GM23338 (cell line): ENCODE data around the gene MYCL. TPM values are rescaled to one million over a fixed set of nuclear protein-coding genes. Genes with fewer than 3 reads are reported as not detected.

ENCODE experiments used
- ATAC-seq: fragments of 200-7000 bp; cut with Tn5 transposase; 3 replicates; pipeline ENCODE4 v1.9.1; 2020
- DNase-seq: peaks from one replicate; pipeline ENCODE4 v3.0.0-alpha.2; 2015; ENCODE audit warnings: low spot score
- H2AFZ ChIP-seq: fragments of 200-600 bp; sonication (generic); 2 replicates; pipeline ENCODE4 v1.8.0; 2016; ENCODE audit warnings: antibody characterized with exemption, mild to moderate bottlenecking, moderate library complexity
- H3F3A ChIP-seq: fragments of 200-600 bp; sonication (generic); replicated peaks from 2 replicates; pipeline ENCODE4 v1.8.0; 2017; ENCODE audit warnings: antibody characterized with exemption, mixed run types, low read depth
- H3K27ac ChIP-seq: fragments of 200-600 bp; sonication (generic); 2 replicates; pipeline ENCODE4 v1.6.1; 2016; ENCODE audit warnings: low read depth
- H3K27me3 ChIP-seq: fragments of 200-600 bp; sonication (generic); 2 replicates; pipeline ENCODE4 v1.8.0; 2016; ENCODE audit warnings: mild to moderate bottlenecking, mixed run types, moderate library complexity; ENCODE audit not compliant: insufficient read depth
- H3K36me3 ChIP-seq: fragments of 200-600 bp; sonication (generic); 2 replicates; pipeline ENCODE4 v1.8.0; 2016; ENCODE audit warnings: mild to moderate bottlenecking; ENCODE audit not compliant: insufficient read depth
- H3K4me1 ChIP-seq: fragments of 200-600 bp; sonication (generic); 2 replicates; pipeline ENCODE4 v1.8.0; 2016; ENCODE audit warnings: mild to moderate bottlenecking, moderate library complexity; ENCODE audit not compliant: insufficient read depth
- H3K4me2 ChIP-seq: fragments of 200-600 bp; sonication (generic); 2 replicates; pipeline ENCODE4 v1.7.1; 2017; ENCODE audit warnings: mixed run types
- H3K4me3 ChIP-seq: fragments of 200-600 bp; sonication (generic); 2 replicates; pipeline ENCODE4 v1.6.1; 2016; ENCODE audit warnings: mixed run types
- H3K79me2 ChIP-seq: fragments of 200-600 bp; sonication (generic); replicated peaks from 2 replicates; pipeline ENCODE4 v1.8.0; 2017; ENCODE audit warnings: mild to moderate bottlenecking; ENCODE audit not compliant: insufficient read depth
- H3K9me2 ChIP-seq: fragments of 200-600 bp; sonication (generic); 2 replicates; pipeline ENCODE4 v1.8.0; 2017; ENCODE audit not compliant: insufficient read depth
- H4K20me1 ChIP-seq: fragments of 200-600 bp; sonication (generic); replicated peaks from 2 replicates; pipeline ENCODE4 v1.8.0; 2017; ENCODE audit warnings: mild to moderate bottlenecking; ENCODE audit not compliant: insufficient read depth
- H3K27ac Mint-ChIP-seq: 2 replicates; pipeline ENCODE4 v1.8.0; 2020; ENCODE audit warnings: inconsistent platforms, mild to moderate bottlenecking, moderate library complexity, mixed read lengths
- H3K27me3 Mint-ChIP-seq: 3 replicates; pipeline ENCODE4 v1.8.0; 2022; ENCODE audit warnings: low read depth, mild to moderate bottlenecking, moderate library complexity, mixed read lengths, inconsistent platforms; ENCODE audit not compliant: insufficient read depth, poor library complexity
- H3K36me3 Mint-ChIP-seq: 3 replicates; pipeline ENCODE4 v1.8.0; 2021; ENCODE audit warnings: low read depth, mild to moderate bottlenecking, inconsistent platforms, moderate library complexity, mixed read lengths
- H3K4me1 Mint-ChIP-seq: 3 replicates; pipeline ENCODE4 v1.8.0; 2020; ENCODE audit warnings: mild to moderate bottlenecking, inconsistent platforms, mixed read lengths
- H3K4me3 Mint-ChIP-seq: 3 replicates; pipeline ENCODE4 v1.8.0; 2021; ENCODE audit warnings: moderate library complexity, mild to moderate bottlenecking, inconsistent platforms, mixed read lengths
- H3K9me3 Mint-ChIP-seq: 3 replicates; pipeline ENCODE4 v1.8.0; 2020; ENCODE audit warnings: moderate library complexity, mild to moderate bottlenecking, inconsistent platforms, mixed read lengths
- CREB1 ChIP-seq: fragments of 250-450 bp; sonication (Bioruptor Pico); IDR thresholded peaks from 2 replicates; pipeline ENCODE4 v1.5.0; 2020; ENCODE audit warnings: low read depth, mild to moderate bottlenecking, moderate library complexity
- EZH2 ChIP-seq: fragments of 200-600 bp; sonication (generic); IDR thresholded peaks from one replicate; pipeline ENCODE4 v1.8.0; 2017; ENCODE audit warnings: antibody characterized with exemption, mild to moderate bottlenecking, low read depth; ENCODE audit not compliant: unreplicated experiment
- EZH2phosphoT487 ChIP-seq: fragments of 200-600 bp; sonication (generic); IDR thresholded peaks from one replicate; pipeline ENCODE4 v1.8.1; 2018; ENCODE audit warnings: antibody characterized with exemption; ENCODE audit not compliant: unreplicated experiment
- JUNB ChIP-seq: IDR thresholded peaks from one replicate; pipeline ENCODE4 v1.6.1; 2016; ENCODE audit warnings: antibody characterized with exemption; ENCODE audit not compliant: unreplicated experiment
- NANOG ChIP-seq: IDR thresholded peaks from 2 replicates; pipeline ENCODE4 v1.6.1; 2016; ENCODE audit warnings: antibody characterized with exemption, borderline replicate concordance
- POLR2AphosphoS5 ChIP-seq: IDR thresholded peaks from 2 replicates; pipeline ENCODE4 v1.6.1; 2016; ENCODE audit warnings: antibody characterized with exemption, low read depth
- REST ChIP-seq: IDR thresholded peaks from one replicate; pipeline ENCODE4 v1.6.1; 2018; ENCODE audit warnings: antibody characterized with exemption; ENCODE audit not compliant: unreplicated experiment
- STAT1 ChIP-seq: IDR thresholded peaks from one replicate; pipeline ENCODE4 v1.6.1; 2016; ENCODE audit warnings: antibody characterized with exemption; ENCODE audit not compliant: unreplicated experiment
- ZNF114 ChIP-seq: fragments of 250-450 bp; sonication (Bioruptor Pico); IDR thresholded peaks from 2 replicates; pipeline ENCODE4 v1.5.0; 2020; ENCODE audit warnings: mild to moderate bottlenecking, moderate library complexity
- ZNF331 ChIP-seq: fragments of 250-450 bp; sonication (Bioruptor Pico); IDR thresholded peaks from 2 replicates; pipeline ENCODE4 v1.5.0; 2020; ENCODE audit warnings: low read depth, mild to moderate bottlenecking, moderate library complexity
- ZNF462 ChIP-seq: fragments of 250-450 bp; sonication (Bioruptor Pico); IDR thresholded peaks from 2 replicates; pipeline ENCODE4 v1.5.0; 2020; ENCODE audit warnings: mild to moderate bottlenecking, moderate library complexity
- polyA plus RNA-seq: library from polyadenylated mRNA; unstranded; fragments of >200 nt; fragmentation: Nextera tagmentation; extraction: Ambion mirVana; gene quantifications from 2 replicates; pipeline ENCODE4 v1.2.1, GENCODE V29; 2016
- total RNA-seq: library from RNA; depleted of rRNA; stranded (reverse); fragments of >200 nt; shearing (Covaris generic); gene quantifications from 2 replicates; pipeline ENCODE4 v1.2.3, GENCODE V29; 2014

The MYCL gene
- total and polyA plus RNA-seq, 2 experiments from 2014 or later = 8.2 to 41.1 TPM

DNA sequence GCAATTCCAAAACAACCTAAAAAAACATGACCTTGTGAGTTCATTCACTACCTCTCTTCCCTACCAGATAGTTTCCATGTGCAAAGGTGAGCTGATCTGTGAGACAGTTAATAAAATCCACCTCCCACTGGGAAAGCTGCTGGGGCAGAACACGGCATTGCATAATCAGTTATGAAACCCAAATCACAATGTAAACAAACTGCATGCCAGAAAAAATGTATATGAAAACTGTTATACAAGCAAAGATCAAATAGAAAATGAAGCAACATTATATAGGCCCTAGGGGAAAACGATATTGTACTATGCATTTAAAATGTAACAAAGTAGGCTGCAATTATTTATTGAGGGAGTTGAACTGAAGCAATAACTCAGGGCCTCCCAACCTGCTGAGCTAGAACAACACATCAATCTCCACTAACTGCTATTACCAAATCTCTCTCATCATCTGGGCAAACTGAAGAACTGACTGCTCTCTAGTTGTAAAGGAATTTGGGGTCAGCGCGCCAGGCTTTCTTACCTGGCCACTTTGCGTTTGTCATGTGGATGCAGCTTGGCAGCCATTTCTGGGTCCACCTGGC is 49.4 kb downstream of the MYCL start (continued):
- TF ChIP-seq REST = no peak

DNA sequence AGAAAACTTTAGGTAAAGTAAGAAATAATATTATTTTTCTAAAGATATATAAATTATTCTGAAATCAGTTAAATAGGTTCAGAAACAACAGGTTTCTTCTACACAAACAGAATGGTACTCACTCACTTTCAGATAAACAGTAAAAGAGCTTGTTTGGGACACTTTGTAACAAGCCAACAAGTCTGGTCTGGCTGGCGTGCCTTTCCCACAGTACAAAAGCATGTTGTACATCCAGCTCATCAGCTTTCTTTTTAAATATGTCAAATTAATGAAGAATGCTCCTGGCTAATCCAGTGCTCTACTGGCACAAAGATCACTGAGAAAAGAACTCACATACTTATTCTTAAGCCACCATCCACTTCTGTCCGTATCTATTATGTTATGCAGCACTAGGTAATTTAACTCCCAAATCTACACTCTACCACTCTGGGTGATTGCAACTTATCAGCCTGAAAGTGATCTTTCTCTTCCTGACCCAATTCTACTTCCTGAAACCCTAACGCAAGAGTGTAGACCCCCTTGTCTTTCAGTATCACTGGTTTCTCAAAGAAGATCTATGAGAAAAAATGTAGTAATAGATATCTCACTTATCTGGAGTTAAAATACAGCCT is 51.0 kb downstream of the MYCL start:
- Mint-ChIP-seq H3K4me1 (no peaks in the 10 kb centered on the region), H3K27ac (no peak overlapping the region), H3K27me3 (peaks cover 5% of the 10 kb centered on the region), H3K9me3 (no peaks in the 10 kb centered on the region), H3K36me3 (peaks cover 41% of the 10 kb centered on the region), H3K4me3 (no peak overlapping the region)
- Histone ChIP-seq H3K27me3 (no peaks in the 10 kb centered on the region), H3K4me1 (no peaks in the 10 kb centered on the region), H4K20me1 (peaks cover 27% of the 10 kb centered on the region), H3K4me3 (no peak overlapping the region), H3K36me3 (peaks cover 17% of the 10 kb centered on the region), H3F3A (no peaks in the 10 kb centered on the region), H3K4me2 (no peak overlapping the region), H3K9me2 (no peaks in the 10 kb centered on the region), H2AFZ (no peak overlapping the region), H3K27ac (no peak overlapping the region), H3K79me2 (peaks cover 47% of the 10 kb centered on the region)
- ATAC-seq (no peak), DNase-seq (no peak)
- TF ChIP-seq ZNF331 (CRISPR knock-in tag) (no peak), REST (no peak), ZNF462 (CRISPR knock-in tag) (no peak), STAT1 (no peak), ZNF114 (CRISPR knock-in tag) (no peak), EZH2phosphoT487 (no peak), JUNB (no peak), EZH2 (no peak), CREB1 (CRISPR knock-in tag) (no peak), NANOG (no peak), POLR2AphosphoS5 (no peak)
